ENCODE data around the gene GRIN1.

Gene GRIN1

GRCh38 chr9:137190315-137190856 lies 51.4 kb downstream of the GRIN1 start:
- peaks cover 8% of the 10 kb centered on the region for H3K4me1 ChIP-seq
- H3K79me2 ChIP-seq = peaks cover 4% of the 10 kb centered on the region
- H3K27me3 ChIP-seq (ENCODE audit: control insufficient read depth, insufficient read depth, low read length) = no peaks in the 10 kb centered on the region
- no peak overlapping the region for H3K27ac ChIP-seq
- H3K36me3 ChIP-seq (ENCODE audit: control insufficient read depth, insufficient read depth, low read length) = no peaks in the 10 kb centered on the region
- H3K4me2 ChIP-seq (ENCODE audit: low read length) = no peak overlapping the region
- H3K9me3 ChIP-seq (ENCODE audit: control insufficient read depth, low read length) = no peaks in the 10 kb centered on the region
- no peak overlapping the region for H3K9ac ChIP-seq
- no peak for TF ChIP-seq CTCF (IDR thresholded peaks at IDR 0.05)
- H3K4me3 ChIP-seq (ENCODE audit: low read depth, low read length) = no peak overlapping the region
- H2AFZ ChIP-seq = no peak overlapping the region

- H3K79me2 ChIP-seq = peaks cover 6% of the 10 kb centered on the region
- H2AFZ ChIP-seq = no peak overlapping the region
- H3K4me1 ChIP-seq = peaks cover 8% of the 10 kb centered on the region
- no peak overlapping the region for H3K9ac ChIP-seq
- no peak overlapping the region for H3K4me2 ChIP-seq (ENCODE audit: low read length)
- H3K27ac ChIP-seq = no peak overlapping the region
- no peaks in the 10 kb centered on the region for H3K27me3 ChIP-seq (ENCODE audit: control insufficient read depth, insufficient read depth, low read length)
- H3K9me3 ChIP-seq (ENCODE audit: control insufficient read depth, low read length) = no peaks in the 10 kb centered on the region
- no peak overlapping the region for H3K4me3 ChIP-seq (ENCODE audit: low read depth, low read length)
- no peaks in the 10 kb centered on the region for H3K36me3 ChIP-seq (ENCODE audit: control insufficient read depth, insufficient read depth, low read length)
- no peak for TF ChIP-seq CTCF (IDR thresholded peaks at IDR 0.05)
These were observed 52.3 kb downstream of the GRIN1 start for GRCh38 chr9:137191245-137191644.

GRCh38 chr9:137191691-137192447 lies 52.9 kb downstream of the GRIN1 start:
- Histone ChIP-seq H3K36me3 (ENCODE audit: control insufficient read depth, insufficient read depth, low read length) (no peaks in the 10 kb centered on the region), H3K27me3 (ENCODE audit: control insufficient read depth, insufficient read depth, low read length) (no peaks in the 10 kb centered on the region), H3K4me1 (peaks cover 8% of the 10 kb centered on the region), H3K4me2 (ENCODE audit: low read length) (no peak overlapping the region), H3K27ac (no peak overlapping the region), H3K9ac (no peak overlapping the region), H2AFZ (no peak overlapping the region), H3K79me2 (peaks cover 9% of the 10 kb centered on the region), H3K9me3 (ENCODE audit: control insufficient read depth, low read length) (no peaks in the 10 kb centered on the region), H3K4me3 (ENCODE audit: low read depth, low read length) (no peak overlapping the region)
- no peak for TF ChIP-seq CTCF (IDR thresholded peaks at IDR 0.05)

GRCh38 chr9:137192448-137192780 lies 53.5 kb downstream of the GRIN1 start:
- Histone ChIP-seq H3K27me3 (ENCODE audit: control insufficient read depth, insufficient read depth, low read length) (no peaks in the 10 kb centered on the region), H3K27ac (no peak overlapping the region), H3K4me3 (ENCODE audit: low read depth, low read length) (no peak overlapping the region), H3K79me2 (peaks cover 8% of the 10 kb centered on the region), H2AFZ (no peak overlapping the region), H3K36me3 (ENCODE audit: control insufficient read depth, insufficient read depth, low read length) (no peaks in the 10 kb centered on the region), H3K9me3 (ENCODE audit: control insufficient read depth, low read length) (no peaks in the 10 kb centered on the region), H3K4me2 (ENCODE audit: low read length) (no peak overlapping the region), H3K9ac (no peak overlapping the region), H3K4me1 (peaks cover 8% of the 10 kb centered on the region)
- TF ChIP-seq CTCF (IDR thresholded peaks at IDR 0.05) = no peak

GRCh38 chr9:137192859-137193258 lies 53.9 kb downstream of the GRIN1 start:
- H3K4me2 ChIP-seq (ENCODE audit: low read length) = no peak overlapping the region
- H3K27ac ChIP-seq = no peak overlapping the region
- H3K9ac ChIP-seq = no peak overlapping the region
- H3K4me1 ChIP-seq = peaks cover 5% of the 10 kb centered on the region
- TF ChIP-seq CTCF (IDR thresholded peaks at IDR 0.05) = no peak
- H3K4me3 ChIP-seq (ENCODE audit: low read depth, low read length) = no peak overlapping the region
- H3K9me3 ChIP-seq (ENCODE audit: control insufficient read depth, low read length) = no peaks in the 10 kb centered on the region
- H2AFZ ChIP-seq = no peak overlapping the region
- peaks cover 5% of the 10 kb centered on the region for H3K79me2 ChIP-seq
- H3K36me3 ChIP-seq (ENCODE audit: control insufficient read depth, insufficient read depth, low read length) = no peaks in the 10 kb centered on the region
- H3K27me3 ChIP-seq (ENCODE audit: control insufficient read depth, insufficient read depth, low read length) = no peaks in the 10 kb centered on the region

Data from parathyroid adenoma (tissue), 2 donors.